Nephron progenitor cell (in vitro differentiated cells): Measurements from ENCODE around the gene TAC4.

Experiments used
- DNase-seq: peaks from one replicate; pipeline ENCODE4 v3.0.0; 2021
- H3K27ac Mint-ChIP-seq: 2 replicates; pipeline ENCODE4 v1.8.0; 2021; ENCODE audit warnings: mild to moderate bottlenecking, moderate library complexity, mixed read lengths
- H3K27me3 Mint-ChIP-seq: 2 replicates; pipeline ENCODE4 v1.8.0; 2021; ENCODE audit warnings: mild to moderate bottlenecking, low read depth, mixed read lengths; ENCODE audit not compliant: poor library complexity
- H3K36me3 Mint-ChIP-seq: 2 replicates; pipeline ENCODE4 v1.8.0; 2021; ENCODE audit warnings: low read depth, mixed read lengths
- H3K4me1 Mint-ChIP-seq: 2 replicates; pipeline ENCODE4 v1.8.0; 2021; ENCODE audit warnings: mixed read lengths
- H3K4me3 Mint-ChIP-seq: 2 replicates; pipeline ENCODE4 v1.8.0; 2021; ENCODE audit warnings: mild to moderate bottlenecking, moderate library complexity, mixed read lengths
- H3K9me3 Mint-ChIP-seq: 2 replicates; pipeline ENCODE4 v1.8.0; 2021; ENCODE audit warnings: mild to moderate bottlenecking, moderate library complexity, mixed read lengths
- CTCF ChIP-seq: fragments of 200-600 bp; sonication (generic); IDR thresholded peaks from 2 replicates; pipeline ENCODE4 v1.5.0; 2021; ENCODE audit warnings: antibody characterized with exemption

TAC4 gene

GRCh38 chr17:49822829-49823228 lies 25.0 kb downstream of the TAC4 start:
- Mint-ChIP-seq H3K36me3 (peaks cover 73% of the 10 kb centered on the region), H3K27ac (no peak overlapping the region), H3K4me3 (no peak overlapping the region), H3K9me3 (no peaks in the 10 kb centered on the region), H3K4me1 (no peaks in the 10 kb centered on the region), H3K27me3 (no peaks in the 10 kb centered on the region)
- DNase-seq, result no peak
- TF ChIP-seq CTCF, result no peak

GRCh38 chr17:49821916-49822315 lies 26.0 kb downstream of the TAC4 start:
- Mint-ChIP-seq H3K27ac (no peak overlapping the region), H3K4me1 (no peaks in the 10 kb centered on the region), H3K4me3 (no peak overlapping the region), H3K36me3 (peaks cover 70% of the 10 kb centered on the region), H3K9me3 (no peaks in the 10 kb centered on the region), H3K27me3 (no peaks in the 10 kb centered on the region)
- no peak for DNase-seq
- TF ChIP-seq CTCF, result no peak

- Mint-ChIP-seq H3K27me3 (no peaks in the 10 kb centered on the region), H3K4me1 (no peaks in the 10 kb centered on the region), H3K9me3 (no peaks in the 10 kb centered on the region), H3K4me3 (no peak overlapping the region), H3K36me3 (peaks cover 73% of the 10 kb centered on the region), H3K27ac (no peak overlapping the region)
- TF ChIP-seq CTCF, result no peak
- no peak for DNase-seq
Observed at GRCh38 chr17:49821466-49821865, 26.4 kb downstream of the TAC4 start.

GRCh38 chr17:49820773-49821172 lies 27.1 kb downstream of the TAC4 start:
- Mint-ChIP-seq H3K4me3 (no peak overlapping the region), H3K27ac (no peak overlapping the region), H3K27me3 (no peaks in the 10 kb centered on the region), H3K36me3 (peaks cover 69% of the 10 kb centered on the region), H3K4me1 (peaks cover 4% of the 10 kb centered on the region), H3K9me3 (no peaks in the 10 kb centered on the region)
- no peak for DNase-seq
- TF ChIP-seq CTCF, result no peak

- no peak for DNase-seq
- Mint-ChIP-seq H3K4me1 (peaks cover 15% of the 10 kb centered on the region), H3K9me3 (no peaks in the 10 kb centered on the region), H3K27ac (no peak overlapping the region), H3K27me3 (no peaks in the 10 kb centered on the region), H3K4me3 (no peak overlapping the region), H3K36me3 (peaks cover 59% of the 10 kb centered on the region)
- no peak for TF ChIP-seq CTCF
Observed at GRCh38 chr17:49819651-49820050, 28.2 kb downstream of the TAC4 start.

- H3K27ac Mint-ChIP-seq, result peak overlapping the region; percentile 7
- TF ChIP-seq CTCF, result no peak
Observed at GRCh38 chr17:49819138-49819537, 28.7 kb downstream of the TAC4 start.

More at GRCh38 chr17:49819138-49819537, 28.7 kb downstream of the TAC4 start:
- no peak overlapping the region for H3K4me3 Mint-ChIP-seq
- H3K36me3 Mint-ChIP-seq, result peaks cover 59% of the 10 kb centered on the region
- no peaks in the 10 kb centered on the region for H3K9me3 Mint-ChIP-seq
- peaks cover 20% of the 10 kb centered on the region for H3K4me1 Mint-ChIP-seq
- no peak for DNase-seq
- no peaks in the 10 kb centered on the region for H3K27me3 Mint-ChIP-seq
